Measurements from ENCODE around the gene NUP93.

Gene NUP93

GRCh38 chr16:56744996-56745640, 15.2 kb downstream of the NUP93 start:
- Histone ChIP-seq H3K79me2 (peaks cover 6% of the 10 kb centered on the region), H3K9me3 (ENCODE audit: control insufficient read depth, low read length) (no peaks in the 10 kb centered on the region), H3K36me3 (ENCODE audit: control insufficient read depth, insufficient read depth, low read length) (no peaks in the 10 kb centered on the region), H3K4me3 (ENCODE audit: low read depth, low read length) (no peak overlapping the region), H3K27ac (no peak overlapping the region), H2AFZ (no peak overlapping the region), H3K27me3 (ENCODE audit: control insufficient read depth, insufficient read depth, low read length) (no peaks in the 10 kb centered on the region), H3K4me1 (peaks cover 6% of the 10 kb centered on the region), H3K9ac (no peak overlapping the region), H3K4me2 (ENCODE audit: low read length) (no peak overlapping the region)
- no peak for TF ChIP-seq CTCF (IDR thresholded peaks at IDR 0.05)

DNA sequence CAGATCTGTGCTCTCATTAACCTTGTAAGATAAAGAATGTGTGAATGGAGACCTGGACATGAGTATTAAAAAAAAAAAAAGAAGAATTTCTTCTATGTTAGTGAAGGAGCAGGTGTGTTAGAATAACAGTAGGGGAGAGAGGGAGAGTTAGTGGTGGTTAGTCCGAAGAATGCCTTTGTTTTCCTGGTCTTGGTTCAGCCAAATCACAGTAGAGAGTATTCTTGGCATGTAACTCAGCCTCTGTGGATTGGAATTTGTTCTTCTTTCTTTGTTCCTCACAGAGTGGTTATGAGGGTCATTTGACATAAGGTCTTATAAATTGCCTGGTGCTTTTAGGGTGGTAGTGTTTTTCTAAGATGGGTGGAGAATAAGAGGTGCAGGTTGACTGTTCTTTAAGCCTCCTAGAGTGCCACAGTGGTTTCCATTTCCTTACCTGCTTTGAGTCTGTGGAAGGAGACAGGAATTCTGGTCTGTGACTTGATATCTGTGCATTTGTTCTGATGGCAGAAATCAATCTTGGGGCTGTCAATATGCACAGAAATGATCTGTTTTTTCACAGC, 17.6 kb downstream of the NUP93 start:
- no peak overlapping the region for H3K9ac ChIP-seq
- no peak overlapping the region for H3K4me3 ChIP-seq (ENCODE audit: low read depth, low read length)
- peaks cover 6% of the 10 kb centered on the region for H3K4me1 ChIP-seq
- H3K9me3 ChIP-seq (ENCODE audit: control insufficient read depth, low read length): no peaks in the 10 kb centered on the region
- H2AFZ ChIP-seq: no peak overlapping the region
- no peak for TF ChIP-seq CTCF (IDR thresholded peaks at IDR 0.05)
- no peak overlapping the region for H3K27ac ChIP-seq
- no peak overlapping the region for H3K4me2 ChIP-seq (ENCODE audit: low read length)
- no peaks in the 10 kb centered on the region for H3K36me3 ChIP-seq (ENCODE audit: control insufficient read depth, insufficient read depth, low read length)
- H3K27me3 ChIP-seq (ENCODE audit: control insufficient read depth, insufficient read depth, low read length): no peaks in the 10 kb centered on the region
- peaks cover 10% of the 10 kb centered on the region for H3K79me2 ChIP-seq

DNA sequence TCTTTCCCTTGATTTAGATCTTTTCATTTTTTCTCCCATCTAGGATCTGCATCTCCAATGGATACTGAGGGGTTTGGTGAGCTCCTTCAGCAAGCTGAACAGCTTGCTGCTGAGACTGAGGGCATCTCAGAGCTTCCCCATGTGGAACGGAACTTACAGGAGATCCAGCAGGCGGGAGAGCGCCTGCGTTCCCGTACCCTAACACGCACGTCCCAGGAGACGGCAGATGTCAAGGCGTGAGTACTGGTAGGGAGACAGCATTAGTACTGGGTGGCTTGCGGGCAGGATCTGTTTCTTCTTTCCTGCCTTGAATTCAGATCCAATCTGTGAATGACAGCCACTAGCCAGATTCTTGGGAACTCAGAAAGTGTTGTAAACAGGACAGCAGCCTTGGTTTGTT, 18.3 kb downstream of the NUP93 start:
- H3K4me1 ChIP-seq: peaks cover 6% of the 10 kb centered on the region

GRCh38 chr16:56748826-56749225, 18.9 kb downstream of the NUP93 start:
- Histone ChIP-seq H3K27me3 (ENCODE audit: control insufficient read depth, insufficient read depth, low read length) (no peaks in the 10 kb centered on the region), H2AFZ (no peak overlapping the region), H3K79me2 (peaks cover 7% of the 10 kb centered on the region), H3K4me2 (ENCODE audit: low read length) (no peak overlapping the region), H3K9me3 (ENCODE audit: control insufficient read depth, low read length) (no peaks in the 10 kb centered on the region), H3K36me3 (ENCODE audit: control insufficient read depth, insufficient read depth, low read length) (no peaks in the 10 kb centered on the region), H3K9ac (no peak overlapping the region), H3K4me3 (ENCODE audit: low read depth, low read length) (no peak overlapping the region), H3K4me1 (peaks cover 6% of the 10 kb centered on the region), H3K27ac (no peak overlapping the region)
- no peak for TF ChIP-seq CTCF (IDR thresholded peaks at IDR 0.05)

More for the DNA sequence above, 18.3 kb downstream of the NUP93 start:
- Histone ChIP-seq H3K4me3 (ENCODE audit: low read depth, low read length) (no peak overlapping the region), H3K4me2 (ENCODE audit: low read length) (no peak overlapping the region), H3K36me3 (ENCODE audit: control insufficient read depth, insufficient read depth, low read length) (no peaks in the 10 kb centered on the region), H3K9me3 (ENCODE audit: control insufficient read depth, low read length) (no peaks in the 10 kb centered on the region), H3K79me2 (peaks cover 10% of the 10 kb centered on the region), H2AFZ (no peak overlapping the region), H3K27ac (no peak overlapping the region), H3K27me3 (ENCODE audit: control insufficient read depth, insufficient read depth, low read length) (no peaks in the 10 kb centered on the region), H3K9ac (no peak overlapping the region)
- TF ChIP-seq CTCF (IDR thresholded peaks at IDR 0.05): no peak

Measured in parathyroid adenoma (tissue), 2 donors.